Gastrocnemius medialis (tissue), 4 donors: Measurements from ENCODE around the gene NLRC3. TPM values are rescaled to one million over a fixed set of nuclear protein-coding genes. Genes with fewer than 3 reads are reported as not detected.
A peak's percentile ranks its signal among the peaks of the same experiment; 100 is the strongest.

ENCODE experiments used
- ATAC-seq, 2 donors: fragments of 150-250 bp; one replicate each; pipeline ENCODE4 v1.9.1; 2016
- DNase-seq, 2 donors: peaks; one replicate each; pipeline ENCODE4 v3.0.0-alpha.2; 2019
- H3K27ac ChIP-seq, 4 donors: fragments of 200-600 bp; sonication (generic); 1 replicate in 1 of 4; 2 replicates in 3 of 4; pipeline ENCODE4 v1.5.1; 2016 to 2018; ENCODE audit warnings: mild to moderate bottlenecking in 2 of 4, moderate library complexity in 1 of 4
- H3K27me3 ChIP-seq, 3 donors: fragments of 200-600 bp; sonication (generic) in 2 of 3; 1 replicate in 1 of 3; 2 replicates in 2 of 3; pipeline versions ENCODE4 v1.5.1 to v1.6.0; 2016 to 2019; ENCODE audit warnings: mild to moderate bottlenecking in 1 of 3, moderate library complexity in 1 of 3
- H3K36me3 ChIP-seq, 2 donors: fragments of 200-600 bp; sonication (generic) in 1 of 2; one replicate each; pipeline ENCODE4 v1.5.1; 2017 to 2018
- H3K4me1 ChIP-seq, 2 donors: fragments of 200-600 bp; sonication (generic) in 1 of 2; one replicate each; pipeline ENCODE4 v1.5.1; 2016 to 2017; ENCODE audit warnings: mild to moderate bottlenecking in 2 of 2
- H3K4me3 ChIP-seq, 4 donors: fragments of 200-600 bp; sonication (generic) in 3 of 4; 1 replicate in 1 of 4; 2 replicates in 3 of 4; pipeline ENCODE4 v1.5.1; 2016 to 2019; ENCODE audit warnings: mild to moderate bottlenecking in 2 of 4
- H3K9me3 ChIP-seq, 3 donors: fragments of 200-600 bp; sonication (generic) in 2 of 3; 1 replicate in 1 of 3; 2 replicates in 2 of 3; pipeline ENCODE4 v1.5.1; 2016 to 2019
- CTCF ChIP-seq, 5 experiments: fragments of 450-650 bp in 3 of 5; fragments of 200-600 bp in 2 of 5; sonication (generic) in 2 of 5; IDR thresholded peaks in 4 of 5; conservative IDR thresholded peaks in 1 of 5; 1 replicate in 4 of 5; 2 replicates in 1 of 5; pipeline ENCODE4 v1.5.1; 2016 to 2019; ENCODE audit warnings: antibody characterized with exemption in 5 of 5, mild to moderate bottlenecking in 3 of 5, moderate library complexity in 3 of 5
- POLR2A ChIP-seq, 2 donors: fragments of 450-650 bp; IDR thresholded peaks; one replicate each; pipeline ENCODE4 v1.6.1; 2017; ENCODE audit warnings: antibody characterized with exemption in 2 of 2, mild to moderate bottlenecking in 2 of 2, moderate library complexity in 2 of 2
- in situ Hi-C, 4 donors: fragments of 200-750 bp; cut with MboI; loops; one replicate each; pipeline versions ENCODE4 v1.15.0 to v1.8.0; 2017; ENCODE audit warnings: low sequenced_read_pairs in 4 of 4
- intact Hi-C: fragments of 100-400 bp; cut with DNase I; formaldehyde crosslinking; loops from one replicate; pipeline ENCODE4 v1.15.1; 2023; ENCODE audit warnings: low total_unique reads
- total RNA-seq, 4 donors: library from RNA; depleted of rRNA; stranded (reverse); fragments of >200 nt; gene quantifications; one replicate each; pipeline versions ENCODE4 v1.1.0 to v1.2.3, GENCODE V29; 2016

NLRC3 gene
- total RNA-seq, 4 donors from 2014 or later = 0.11 to 0.26 (median 0.22) TPM

- H3K4me1 ChIP-seq = peaks cover 1 to 3% of the 10 kb centered on the region in 2 donors
- H3K36me3 ChIP-seq = no peaks in the 10 kb centered on the region
- TF ChIP-seq POLR2A (IDR thresholded peaks at IDR 0.05) (no peak), CTCF (IDR thresholded peaks at IDR 0.05 in 4 of 5, conservative IDR thresholded peaks at IDR 0.05 in 1 of 5) (no peak)
- H3K9me3 ChIP-seq = no peaks in the 10 kb centered on the region
- no peaks in the 10 kb centered on the region for H3K27me3 ChIP-seq
- no peak overlapping the region for H3K4me3 ChIP-seq
- H3K27ac ChIP-seq = no peak overlapping the region
- intact Hi-C loops (no loop called here), in situ Hi-C loops (no loop called here)
- ATAC-seq (no peak), DNase-seq (no peak)
Observed at GRCh38 chr16:3553138-3553923, 23.9 kb downstream of the NLRC3 start.

GRCh38 chr16:3550851-3551847, 26.1 kb downstream of the NLRC3 start:
- DNase-seq = no peak
- Histone ChIP-seq H3K4me1 (peaks cover 12 to 19% of the 10 kb centered on the region in 2 donors), H3K4me3 (no peak overlapping the region), H3K27me3 (no peaks in the 10 kb centered on the region), H3K9me3 (no peaks in the 10 kb centered on the region), H3K27ac (no peak overlapping the region), H3K36me3 (no peaks in the 10 kb centered on the region)
- in situ Hi-C loops = no loop called here
- ATAC-seq = no peak
- TF ChIP-seq POLR2A (IDR thresholded peaks at IDR 0.05) = no peak
- TF ChIP-seq CTCF (IDR thresholded peaks at IDR 0.05 in 4 of 5, conservative IDR thresholded peaks at IDR 0.05 in 1 of 5) = no peak
- intact Hi-C loops = no loop called here

GRCh38 chr16:3549906-3550305, 27.3 kb downstream of the NLRC3 start:
- H3K9me3 ChIP-seq = no peaks in the 10 kb centered on the region
- no peak overlapping the region for H3K4me3 ChIP-seq
- ATAC-seq = no peak
- no peaks in the 10 kb centered on the region for H3K27me3 ChIP-seq
- in situ Hi-C loops = loop anchor here in 1 of 4 donors (25.0 kb wide), 1 partner anchor 337 kb away; the partner anchor contains the start of gene CREBBP
- TF ChIP-seq CTCF (IDR thresholded peaks at IDR 0.05 in 4 of 5, conservative IDR thresholded peaks at IDR 0.05 in 1 of 5) = no peak
- no peak for TF ChIP-seq POLR2A (IDR thresholded peaks at IDR 0.05)
- DNase-seq = no peak
- intact Hi-C loops = no loop called here
- H3K27ac ChIP-seq = no peak overlapping the region
- no peaks in the 10 kb centered on the region for H3K36me3 ChIP-seq
- H3K4me1 ChIP-seq = peaks cover 12 to 19% of the 10 kb centered on the region in 2 donors

- H3K4me1 ChIP-seq = peaks cover 12 to 19% of the 10 kb centered on the region in 2 donors
- no peaks in the 10 kb centered on the region for H3K27me3 ChIP-seq
- in situ Hi-C loops (loop anchor here in 1 of 4 donors (25.0 kb wide), 1 partner anchor 338 kb away; the partner anchor contains the start of gene CREBBP), intact Hi-C loops (no loop called here)
- H3K4me3 ChIP-seq = no peak overlapping the region
- ATAC-seq (no peak), DNase-seq (no peak)
- TF ChIP-seq POLR2A (IDR thresholded peaks at IDR 0.05) (no peak), CTCF (IDR thresholded peaks at IDR 0.05 in 4 of 5, conservative IDR thresholded peaks at IDR 0.05 in 1 of 5) (no peak)
- no peaks in the 10 kb centered on the region for H3K9me3 ChIP-seq
- H3K27ac ChIP-seq = peak overlapping the region in 1 of 4 donors; percentile 84
- H3K36me3 ChIP-seq = no peaks in the 10 kb centered on the region
Observed at GRCh38 chr16:3548859-3549258, 28.3 kb downstream of the NLRC3 start.
